CD4-positive, alpha-beta memory T cell (primary cell): ENCODE results near the gene DAG1. TPM values are rescaled to one million over a fixed set of nuclear protein-coding genes. Genes with fewer than 3 reads are reported as not detected.
A peak's percentile ranks its signal among the peaks of the same experiment; 100 is the strongest.
"Not testable (repeated sequence)": the region's sequence is repeated elsewhere in the genome, so short reads cannot be mapped to it uniquely, and the experiment has no call there.

ENCODE experiments used
- CTCF ChIA-PET: fragments of 350-600 bp; sonication (Branson Sonifier 250); formaldehyde crosslinking; loops from one replicate; lab custom pipeline; 2021; ENCODE audit warnings: inconsistent platforms; ENCODE audit not compliant: partially characterized antibody; lab: Charles Lee
- POLR2A ChIA-PET: fragments of 350-600 bp; sonication (Branson Sonifier 250); formaldehyde crosslinking; loops from one replicate; lab custom pipeline; 2021; ENCODE audit not compliant: partially characterized antibody; lab: Charles Lee
- DNase-seq, 5 donors: peaks; one replicate each; pipeline versions ENCODE4 v3.0.0 to v3.0.0-alpha.2; 2020 to 2022; ENCODE audit warnings: mixed read lengths in 1 of 5
- H3K27ac ChIP-seq: one replicate; pipeline ENCODE4 v1.7.0; 2013; ENCODE audit warnings: low read depth, low read length
- H3K27me3 ChIP-seq: 2 replicates; pipeline ENCODE4 v1.7.0; 2013; ENCODE audit warnings: mild to moderate bottlenecking, low read length, moderate library complexity; ENCODE audit not compliant: insufficient read depth
- H3K36me3 ChIP-seq: 2 replicates; pipeline ENCODE4 v1.7.0; 2013; ENCODE audit warnings: mild to moderate bottlenecking, low read length, moderate library complexity; ENCODE audit not compliant: insufficient read depth
- H3K4me1 ChIP-seq: 2 replicates; pipeline ENCODE4 v1.7.0; 2013; ENCODE audit warnings: mild to moderate bottlenecking, low read length, moderate library complexity; ENCODE audit not compliant: insufficient read depth
- H3K4me3 ChIP-seq, 2 donors: one replicate each; pipeline ENCODE4 v1.7.0; 2013; ENCODE audit warnings: low read length in 2 of 2, mild to moderate bottlenecking in 1 of 2
- H3K9me3 ChIP-seq, 2 donors: one replicate each; pipeline ENCODE4 v1.7.0; 2013; ENCODE audit warnings: low read length in 2 of 2, control low read depth in 1 of 2; ENCODE audit not compliant: control insufficient read depth in 1 of 2
- H3K27ac Mint-ChIP-seq, 7 donors: one replicate each; pipeline ENCODE4 v1.8.0; 2020 to 2021; ENCODE audit warnings: mixed read lengths in 7 of 7, mild to moderate bottlenecking in 6 of 7, inconsistent platforms in 3 of 7, moderate library complexity in 3 of 7
- H3K27me3 Mint-ChIP-seq, 2 donors: one replicate each; pipeline ENCODE4 v1.8.0; 2020 to 2021; ENCODE audit warnings: mixed read lengths in 2 of 2
- H3K36me3 Mint-ChIP-seq, 2 donors: one replicate each; pipeline ENCODE4 v1.8.0; 2020 to 2021; ENCODE audit warnings: mixed read lengths in 2 of 2, inconsistent platforms in 1 of 2, mild to moderate bottlenecking in 1 of 2
- H3K4me1 Mint-ChIP-seq, 4 donors: one replicate each; pipeline ENCODE4 v1.8.0; 2020 to 2021; ENCODE audit warnings: mixed read lengths in 4 of 4, mild to moderate bottlenecking in 1 of 4
- H3K4me3 Mint-ChIP-seq, 8 donors: one replicate each; pipeline ENCODE4 v1.8.0; 2020 to 2021; ENCODE audit warnings: mixed read lengths in 8 of 8, mild to moderate bottlenecking in 7 of 8, moderate library complexity in 6 of 8, inconsistent platforms in 3 of 8
- H3K9me3 Mint-ChIP-seq, 8 donors: one replicate each; pipeline ENCODE4 v1.8.0; 2020 to 2021; ENCODE audit warnings: mixed read lengths in 8 of 8, mild to moderate bottlenecking in 5 of 8, inconsistent platforms in 3 of 8, moderate library complexity in 1 of 8
- intact Hi-C: fragments of 100-400 bp; cut with micrococcal nuclease; formaldehyde crosslinking; loops from one replicate; pipeline ENCODE4 v1.15.1; 2023
- polyA plus RNA-seq, 2 donors: library from polyadenylated mRNA; unstranded; fragments of 300-500 nt; fragmentation: Illumina TruSeq; gene quantifications; one replicate each; pipeline ENCODE4 v1.2.3, GENCODE V29; 2021
- total RNA-seq, 2 experiments: library from RNA; stranded (reverse); gene quantifications; one replicate each; pipeline ENCODE4 v1.2.3, GENCODE V29; 2021

DAG1 gene
- total and polyA plus RNA-seq, 4 experiments from 2014 or later, result 2.7 to 18.0 (median 10.2) TPM

GRCh38 chr3:49489247-49489646 lies 19.2 kb downstream of the DAG1 start:
- Mint-ChIP-seq H3K27ac (no peak overlapping the region), H3K4me1 (peaks cover 4 to 13% (median 8%) of the 10 kb centered on the region in 4 donors), H3K36me3 (peaks cover 21 to 23% of the 10 kb centered on the region in 2 donors), H3K4me3 (no peak overlapping the region), H3K9me3 (no peaks in the 10 kb centered on the region), H3K27me3 (no peaks in the 10 kb centered on the region)
- Histone ChIP-seq H3K4me1 (no peaks in the 10 kb centered on the region), H3K27ac (no peak overlapping the region), H3K36me3 (no peaks in the 10 kb centered on the region), H3K9me3 (no peaks in the 10 kb centered on the region), H3K27me3 (no peaks in the 10 kb centered on the region), H3K4me3 (no peak overlapping the region)
- intact Hi-C loops, result no loop called here
- ChIA-PET POLR2A (no interaction called here), CTCF (no interaction called here)
- DNase-seq, result no peak

GRCh38 chr3:49492969-49493368 lies 22.9 kb downstream of the DAG1 start:
- POLR2A ChIA-PET, result no interaction called here
- H3K27ac Mint-ChIP-seq, result no peak overlapping the region
- CTCF ChIA-PET, result no interaction called here

GRCh38 chr3:49493901-49494300 lies 23.8 kb downstream of the DAG1 start:
- DNase-seq, result no peak
- ChIA-PET POLR2A (no interaction called here), CTCF (no interaction called here)
- H3K27ac Mint-ChIP-seq, result peak overlapping the region in 1 of 7 donors; percentile 9
- H3K9me3 ChIP-seq, result no peaks in the 10 kb centered on the region
- intact Hi-C loops, result no loop called here
- H3K4me3 ChIP-seq, result no peak overlapping the region
- no peaks in the 10 kb centered on the region for H3K9me3 Mint-ChIP-seq
- no peaks in the 10 kb centered on the region for H3K27me3 ChIP-seq
- peaks cover 5 to 12% (median 8%) of the 10 kb centered on the region in 4 donors for H3K4me1 Mint-ChIP-seq
- no peaks in the 10 kb centered on the region for H3K27me3 Mint-ChIP-seq
- no peaks in the 10 kb centered on the region for H3K4me1 ChIP-seq
- H3K27ac ChIP-seq, result no peak overlapping the region
- H3K4me3 Mint-ChIP-seq, result no peak overlapping the region
- H3K36me3 ChIP-seq, result no peaks in the 10 kb centered on the region
- H3K36me3 Mint-ChIP-seq, result peaks cover 15 to 17% of the 10 kb centered on the region in 2 donors

More at GRCh38 chr3:49492969-49493368, 22.9 kb downstream of the DAG1 start:
- intact Hi-C loops, result no loop called here
- Mint-ChIP-seq H3K4me3 (no peak overlapping the region), H3K4me1 (peaks cover 3 to 13% (median 8%) of the 10 kb centered on the region in 4 donors), H3K27me3 (no peaks in the 10 kb centered on the region), H3K36me3 (peaks cover 18 to 22% of the 10 kb centered on the region in 2 donors), H3K9me3 (no peaks in the 10 kb centered on the region)
- Histone ChIP-seq H3K27ac (no peak overlapping the region), H3K4me3 (no peak overlapping the region), H3K4me1 (no peaks in the 10 kb centered on the region), H3K36me3 (no peaks in the 10 kb centered on the region), H3K27me3 (no peaks in the 10 kb centered on the region), H3K9me3 (no peaks in the 10 kb centered on the region)
- no peak for DNase-seq

- intact Hi-C loops, result no loop called here
- CTCF ChIA-PET, result no interaction called here
- H3K36me3 Mint-ChIP-seq, result peaks cover 8 to 9% of the 10 kb centered on the region in 2 donors
Observed at GRCh38 chr3:49495023-49495422, 25.0 kb downstream of the DAG1 start.

GRCh38 chr3:49496845-49497244 lies 26.8 kb downstream of the DAG1 start:
- DNase-seq, H3K9me3 ChIP-seq, intact Hi-C loops, H3K9me3 Mint-ChIP-seq, H3K27me3 ChIP-seq, CTCF ChIA-PET, H3K4me1 ChIP-seq, H3K4me3 Mint-ChIP-seq, H3K36me3 ChIP-seq, H3K27me3 Mint-ChIP-seq, H3K4me3 ChIP-seq, H3K27ac ChIP-seq: not testable (repeated sequence)
- Mint-ChIP-seq H3K27ac (peak overlapping the region in 1 of 7 donors; percentile 68), H3K36me3 (peaks cover 9 to 12% of the 10 kb centered on the region in 2 donors), H3K4me1 (peaks cover 8 to 15% (median 12%) of the 10 kb centered on the region in 4 donors)
- POLR2A ChIA-PET, result interaction anchor here (0.6 kb wide), 1 partner anchor 1219 kb away, joined by 3 read pairs; no protein-coding TSS in a partner anchor

More at GRCh38 chr3:49495023-49495422, 25.0 kb downstream of the DAG1 start:
- H3K27me3 Mint-ChIP-seq, result no peaks in the 10 kb centered on the region
- no peaks in the 10 kb centered on the region for H3K9me3 Mint-ChIP-seq
- no peak for DNase-seq
- POLR2A ChIA-PET, result no interaction called here
- no peaks in the 10 kb centered on the region for H3K27me3 ChIP-seq
- H3K4me1 ChIP-seq, result no peaks in the 10 kb centered on the region
- H3K4me3 ChIP-seq, result no peak overlapping the region
- peaks cover 4 to 12% (median 6%) of the 10 kb centered on the region in 4 donors for H3K4me1 Mint-ChIP-seq
- no peak overlapping the region for H3K27ac Mint-ChIP-seq
- no peak overlapping the region for H3K4me3 Mint-ChIP-seq
- no peaks in the 10 kb centered on the region for H3K36me3 ChIP-seq
- no peak overlapping the region for H3K27ac ChIP-seq
- H3K9me3 ChIP-seq, result no peaks in the 10 kb centered on the region

GRCh38 chr3:49497606-49498005 lies 27.5 kb downstream of the DAG1 start:
- no peaks in the 10 kb centered on the region for H3K27me3 Mint-ChIP-seq
- intact Hi-C loops, result no loop called here
- Histone ChIP-seq H3K36me3 (peaks cover 3% of the 10 kb centered on the region), H3K4me3 (no peak overlapping the region), H3K27ac (no peak overlapping the region), H3K27me3 (no peaks in the 10 kb centered on the region), H3K9me3 (no peaks in the 10 kb centered on the region), H3K4me1 (no peaks in the 10 kb centered on the region)
- no peak overlapping the region for H3K4me3 Mint-ChIP-seq
- CTCF ChIA-PET, result interaction anchor here (1.8 kb wide), 1 partner anchor 42 kb away, joined by 7 read pairs; no protein-coding TSS in a partner anchor
- H3K36me3 Mint-ChIP-seq, result peaks cover 9 to 12% of the 10 kb centered on the region in 2 donors
- POLR2A ChIA-PET, result no interaction called here
- H3K27ac Mint-ChIP-seq, result peak overlapping the region in 1 of 7 donors; percentile 52
- no peaks in the 10 kb centered on the region for H3K9me3 Mint-ChIP-seq
- H3K4me1 Mint-ChIP-seq, result peaks cover 8 to 21% (median 16%) of the 10 kb centered on the region in 4 donors
- DNase-seq, result no peak

- Mint-ChIP-seq H3K27me3 (no peaks in the 10 kb centered on the region), H3K4me3 (no peak overlapping the region), H3K36me3 (peaks cover 10 to 11% of the 10 kb centered on the region in 2 donors), H3K27ac (peak overlapping the region in 2 of 7 donors; percentile 55 to 61), H3K4me1 (peaks cover 11 to 25% (median 17%) of the 10 kb centered on the region in 4 donors), H3K9me3 (no peaks in the 10 kb centered on the region)
- no peaks in the 10 kb centered on the region for H3K9me3 ChIP-seq
- H3K4me1 ChIP-seq, result no peaks in the 10 kb centered on the region
- no peak overlapping the region for H3K4me3 ChIP-seq
- H3K36me3 ChIP-seq, result peaks cover 3% of the 10 kb centered on the region
- CTCF ChIA-PET, result interaction anchor here (1.8 kb wide), 1 partner anchor 42 kb away, joined by 7 read pairs; no protein-coding TSS in a partner anchor
- no peak overlapping the region for H3K27ac ChIP-seq
- no peaks in the 10 kb centered on the region for H3K27me3 ChIP-seq
- intact Hi-C loops, result no loop called here
- DNase-seq, result no peak
- POLR2A ChIA-PET, result no interaction called here
Observed at GRCh38 chr3:49498239-49498638, 28.2 kb downstream of the DAG1 start.
